Peyer's patch (tissue), 4 donors: ENCODE data around the gene ACRBP.
"Not testable (repeated sequence)": the region's sequence is repeated elsewhere in the genome, so short reads cannot be mapped to it uniquely, and the experiment has no call there.

Source experiments
- POLR2A ChIP-seq, 2 donors: fragments of 450-650 bp; IDR thresholded peaks; one replicate each; pipeline ENCODE4 v1.5.1; 2017; ENCODE audit warnings: antibody characterized with exemption in 2 of 2, mild to moderate bottlenecking in 2 of 2, moderate library complexity in 2 of 2
- TF ChIP-seq, protein P1 (sequence below), 6 experiments: fragments of 450-650 bp in 4 of 6; fragments of 200-600 bp in 2 of 6; sonication (generic) in 1 of 6; IDR thresholded peaks; one replicate each; pipeline ENCODE4 v1.5.1; 2017 to 2019; ENCODE audit warnings: antibody characterized with exemption in 6 of 6, mild to moderate bottlenecking in 3 of 6, moderate library complexity in 1 of 6

DNA sequence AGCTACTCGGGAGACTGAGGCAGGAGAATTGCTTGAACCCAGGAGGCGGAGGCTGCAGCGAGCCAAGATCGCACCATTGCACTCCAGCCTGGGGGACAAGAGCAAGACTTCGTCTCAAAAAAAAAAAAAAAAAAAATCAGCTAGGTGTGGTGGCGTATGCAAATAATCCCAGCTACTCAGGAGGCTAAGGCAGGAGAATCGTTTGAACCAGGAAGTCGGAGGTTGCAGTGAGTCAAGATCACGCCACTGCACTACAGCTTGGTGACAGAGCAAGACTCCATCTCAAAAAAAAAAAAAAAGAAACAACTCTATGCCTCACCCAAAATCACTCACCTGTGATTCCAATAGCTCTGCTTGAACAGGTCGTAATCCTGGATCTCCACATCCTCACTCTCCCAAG, 51.6 kb downstream of the ACRBP start:
- TF ChIP-seq, protein P1, sequence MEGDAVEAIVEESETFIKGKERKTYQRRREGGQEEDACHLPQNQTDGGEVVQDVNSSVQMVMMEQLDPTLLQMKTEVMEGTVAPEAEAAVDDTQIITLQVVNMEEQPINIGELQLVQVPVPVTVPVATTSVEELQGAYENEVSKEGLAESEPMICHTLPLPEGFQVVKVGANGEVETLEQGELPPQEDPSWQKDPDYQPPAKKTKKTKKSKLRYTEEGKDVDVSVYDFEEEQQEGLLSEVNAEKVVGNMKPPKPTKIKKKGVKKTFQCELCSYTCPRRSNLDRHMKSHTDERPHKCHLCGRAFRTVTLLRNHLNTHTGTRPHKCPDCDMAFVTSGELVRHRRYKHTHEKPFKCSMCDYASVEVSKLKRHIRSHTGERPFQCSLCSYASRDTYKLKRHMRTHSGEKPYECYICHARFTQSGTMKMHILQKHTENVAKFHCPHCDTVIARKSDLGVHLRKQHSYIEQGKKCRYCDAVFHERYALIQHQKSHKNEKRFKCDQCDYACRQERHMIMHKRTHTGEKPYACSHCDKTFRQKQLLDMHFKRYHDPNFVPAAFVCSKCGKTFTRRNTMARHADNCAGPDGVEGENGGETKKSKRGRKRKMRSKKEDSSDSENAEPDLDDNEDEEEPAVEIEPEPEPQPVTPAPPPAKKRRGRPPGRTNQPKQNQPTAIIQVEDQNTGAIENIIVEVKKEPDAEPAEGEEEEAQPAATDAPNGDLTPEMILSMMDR (IDR thresholded peaks at IDR 0.05): not testable (repeated sequence)
- TF ChIP-seq POLR2A (IDR thresholded peaks at IDR 0.05): not testable (repeated sequence)
